PC-3 (cell line): ENCODE measurements around the gene ABLIM3. TPM values are rescaled to one million over a fixed set of nuclear protein-coding genes. Genes with fewer than 3 reads are reported as not detected.
A peak's percentile ranks its signal among the peaks of the same experiment; 100 is the strongest.

Source experiments
- ATAC-seq: fragments of 200-7000 bp; cut with Tn5 transposase; 2 replicates; pipeline ENCODE4 v1.9.1; 2020; ENCODE audit warnings: mild to moderate bottlenecking, moderate library complexity
- BruUV-seq: library from RNA; stranded (reverse); fragments of 400-500 nt; replicated peaks from 2 replicates; lab custom pipeline; 2021; lab: Mats Ljungman, UMichigan
- CTCF ChIA-PET: fragments of 300-600 bp; sonication (Branson Sonifier 250); formaldehyde crosslinking; loops from one replicate; lab custom pipeline; 2022; ENCODE audit warnings: antibody characterized with exemption; lab: Charles Lee
- POLR2A ChIA-PET: fragments of 300-600 bp; sonication (Branson Sonifier 250); formaldehyde crosslinking; loops from one replicate; lab custom pipeline; 2022; ENCODE audit warnings: antibody characterized with exemption; ENCODE audit not compliant: unreplicated experiment; lab: Charles Lee
- DNase-seq: peaks from one replicate; pipeline ENCODE4 v3.0.0-alpha.2; 2015
- H2AFZ ChIP-seq: fragments of 300-600 bp; sonication (generic); 2 replicates; pipeline ENCODE4 v1.6.0; 2016; ENCODE audit warnings: antibody characterized with exemption, low read length
- H3F3A ChIP-seq: fragments of 300-600 bp; sonication (generic); one replicate; pipeline ENCODE4 v1.6.0; 2017; ENCODE audit warnings: antibody characterized with exemption, low read length, control low read depth, mild to moderate bottlenecking; ENCODE audit not compliant: unreplicated experiment
- H3K27ac ChIP-seq: fragments of 300-600 bp; sonication (generic); 2 replicates; pipeline ENCODE4 v1.5.1; 2016; ENCODE audit warnings: mild to moderate bottlenecking, low read length
- H3K27me3 ChIP-seq: fragments of 300-600 bp; sonication (generic); 2 replicates; pipeline ENCODE4 v1.6.1; 2016; ENCODE audit warnings: low read length, mixed read lengths
- H3K36me3 ChIP-seq: fragments of 300-600 bp; sonication (generic); 2 replicates; pipeline ENCODE4 v1.6.1; 2016; ENCODE audit warnings: low read depth, mixed run types, low read length, mixed read lengths
- H3K4me1 ChIP-seq: fragments of 300-600 bp; sonication (generic); 2 replicates; pipeline ENCODE4 v1.5.1; 2016; ENCODE audit warnings: low read length; ENCODE audit not compliant: insufficient read depth
- H3K4me2 ChIP-seq: fragments of 300-600 bp; sonication (generic); 2 replicates; pipeline ENCODE4 v1.6.0; 2016; ENCODE audit warnings: low read length
- H3K4me3 ChIP-seq: fragments of 300-600 bp; sonication (generic); 2 replicates; pipeline ENCODE4 v1.5.1; 2016; ENCODE audit warnings: mild to moderate bottlenecking, low read length, mixed read lengths
- H3K79me2 ChIP-seq: fragments of 300-600 bp; sonication (generic); 2 replicates; pipeline ENCODE4 v1.6.1; 2017; ENCODE audit warnings: low read length, mixed read lengths
- H3K9ac ChIP-seq: fragments of 300-600 bp; sonication (generic); 2 replicates; pipeline ENCODE4 v1.6.0; 2016; ENCODE audit warnings: mild to moderate bottlenecking, low read length
- H3K9me2 ChIP-seq: fragments of 300-600 bp; sonication (generic); replicated peaks from 2 replicates; pipeline ENCODE4 v1.6.1; 2016; ENCODE audit warnings: mixed run types, low read length, mixed read lengths
- H3K9me3 ChIP-seq: fragments of 300-600 bp; sonication (generic); 2 replicates; pipeline ENCODE4 v1.6.1; 2016; ENCODE audit warnings: low read length, mixed read lengths
- H4K20me1 ChIP-seq: fragments of 300-600 bp; sonication (generic); 2 replicates; pipeline ENCODE4 v1.6.1; 2016; ENCODE audit warnings: low read length, mixed read lengths
- EZH2 ChIP-seq: fragments of 300-600 bp; sonication (generic); IDR thresholded peaks from one replicate; pipeline ENCODE4 v1.6.1; 2017; ENCODE audit warnings: antibody characterized with exemption, mild to moderate bottlenecking, low read length; ENCODE audit not compliant: unreplicated experiment
- EZH2phosphoT487 ChIP-seq: fragments of 300-600 bp; sonication (generic); IDR thresholded peaks from 2 replicates; pipeline ENCODE4 v1.6.1; 2018; ENCODE audit warnings: mild to moderate bottlenecking, antibody characterized with exemption, low read length, borderline replicate concordance
- intact Hi-C: fragments of 100-400 bp; cut with micrococcal nuclease; formaldehyde crosslinking; loops from 2 replicates; pipeline ENCODE4 v1.9.0; 2023
- total RNA-seq: library from RNA; depleted of rRNA; stranded (reverse); fragments of >200 nt; gene quantifications from 2 replicates; pipeline ENCODE4 v1.2.3, GENCODE V29; 2014
- TF ChIP-seq, protein P1 (sequence below): fragments of 300-600 bp; sonication (generic); conservative IDR thresholded peaks from 2 replicates; pipeline ENCODE4 v1.5.1; 2017; ENCODE audit warnings: antibody characterized with exemption, low read depth, mild to moderate bottlenecking, low read length

ABLIM3 gene
- total RNA-seq, 1 experiment from 2014 or later = 43.6 TPM

DNA sequence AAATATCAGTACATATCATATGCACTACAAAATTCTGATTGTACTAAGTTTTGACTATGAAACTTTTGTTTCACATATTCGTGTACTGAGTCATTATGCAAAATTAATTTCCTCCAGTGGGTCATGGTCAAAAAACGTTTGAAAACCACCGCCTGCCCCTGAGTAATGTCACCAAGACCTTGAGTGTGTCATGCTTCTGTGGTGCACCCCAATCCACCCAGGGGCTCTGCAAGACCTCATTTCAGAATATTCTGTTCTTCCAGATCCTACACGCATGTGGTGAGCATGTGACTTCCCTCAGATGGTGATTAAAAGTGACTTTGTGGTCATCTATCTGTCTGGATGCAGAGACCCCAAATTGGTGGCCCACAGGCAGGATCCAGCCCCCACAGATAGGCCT lies 31.0 kb downstream of the ABLIM3 start:
- DNase-seq (peak; percentile 97), ATAC-seq (peak; percentile 41)
- H3K27ac ChIP-seq = peak overlapping the region; percentile 86
- intact Hi-C loops = no loop called here
- POLR2A ChIA-PET = no interaction called here
- no TSS peak for BruUV-seq
- H3K79me2 ChIP-seq = peaks cover 16% of the 10 kb centered on the region
- H3K4me2 ChIP-seq = peak overlapping the region; percentile 28
- CTCF ChIA-PET = no interaction called here
- no peaks in the 10 kb centered on the region for H3K27me3 ChIP-seq
- H3K4me1 ChIP-seq = peaks cover 47% of the 10 kb centered on the region
- H4K20me1 ChIP-seq = no peaks in the 10 kb centered on the region
- no peak overlapping the region for H2AFZ ChIP-seq
- H3K9me3 ChIP-seq = no peaks in the 10 kb centered on the region
- TF ChIP-seq EZH2phosphoT487 (no peak), EZH2 (no peak)
- TF ChIP-seq, protein P1, sequence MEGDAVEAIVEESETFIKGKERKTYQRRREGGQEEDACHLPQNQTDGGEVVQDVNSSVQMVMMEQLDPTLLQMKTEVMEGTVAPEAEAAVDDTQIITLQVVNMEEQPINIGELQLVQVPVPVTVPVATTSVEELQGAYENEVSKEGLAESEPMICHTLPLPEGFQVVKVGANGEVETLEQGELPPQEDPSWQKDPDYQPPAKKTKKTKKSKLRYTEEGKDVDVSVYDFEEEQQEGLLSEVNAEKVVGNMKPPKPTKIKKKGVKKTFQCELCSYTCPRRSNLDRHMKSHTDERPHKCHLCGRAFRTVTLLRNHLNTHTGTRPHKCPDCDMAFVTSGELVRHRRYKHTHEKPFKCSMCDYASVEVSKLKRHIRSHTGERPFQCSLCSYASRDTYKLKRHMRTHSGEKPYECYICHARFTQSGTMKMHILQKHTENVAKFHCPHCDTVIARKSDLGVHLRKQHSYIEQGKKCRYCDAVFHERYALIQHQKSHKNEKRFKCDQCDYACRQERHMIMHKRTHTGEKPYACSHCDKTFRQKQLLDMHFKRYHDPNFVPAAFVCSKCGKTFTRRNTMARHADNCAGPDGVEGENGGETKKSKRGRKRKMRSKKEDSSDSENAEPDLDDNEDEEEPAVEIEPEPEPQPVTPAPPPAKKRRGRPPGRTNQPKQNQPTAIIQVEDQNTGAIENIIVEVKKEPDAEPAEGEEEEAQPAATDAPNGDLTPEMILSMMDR = no peak
- no peaks in the 10 kb centered on the region for H3K36me3 ChIP-seq
- no peaks in the 10 kb centered on the region for H3K9me2 ChIP-seq
- H3F3A ChIP-seq = no peaks in the 10 kb centered on the region
- no peak overlapping the region for H3K4me3 ChIP-seq
- H3K9ac ChIP-seq = peak overlapping the region; percentile 67

DNA sequence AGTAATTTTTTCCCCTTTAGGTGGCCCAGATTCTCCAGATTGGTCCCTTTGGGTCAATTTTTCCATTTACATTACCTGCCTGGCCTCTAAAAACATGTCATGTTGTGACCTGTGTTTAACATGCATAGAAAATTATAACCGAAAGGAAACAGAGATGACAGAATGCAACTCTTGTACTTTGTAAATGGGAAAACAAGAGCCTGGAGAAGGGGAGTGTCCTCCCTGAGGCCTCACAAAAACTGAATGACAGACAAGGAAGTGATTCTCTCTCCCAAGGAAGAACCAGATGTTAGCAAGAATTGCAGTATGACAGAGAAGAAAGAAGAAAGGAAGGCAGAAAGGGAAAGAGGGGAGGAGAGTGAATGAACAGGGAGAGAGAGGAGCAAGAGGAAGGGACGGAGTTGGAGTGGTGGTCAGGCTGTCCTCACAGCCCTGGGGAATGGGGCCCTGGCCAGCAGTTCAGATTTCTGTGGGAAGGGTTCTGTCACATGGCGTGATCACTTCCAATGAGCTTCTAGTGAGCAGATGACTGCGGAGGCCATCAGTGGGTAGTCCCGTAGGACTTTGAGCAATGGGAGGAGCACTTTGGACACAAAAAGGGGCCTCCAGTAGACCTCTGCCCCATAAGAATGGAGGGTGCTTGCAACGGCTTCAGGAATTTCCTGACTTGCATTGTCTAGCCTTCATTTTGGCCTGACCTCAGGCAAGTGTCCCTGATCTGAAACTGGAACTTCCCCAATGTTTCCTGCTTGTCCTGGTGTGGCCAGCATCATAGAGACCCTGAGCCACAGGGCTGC lies 31.6 kb downstream of the ABLIM3 start:
- Histone ChIP-seq H4K20me1 (no peaks in the 10 kb centered on the region), H3K9me2 (no peaks in the 10 kb centered on the region), H3F3A (no peaks in the 10 kb centered on the region), H3K9ac (peak overlapping the region; percentile 67), H3K27me3 (no peaks in the 10 kb centered on the region), H3K79me2 (peaks cover 12% of the 10 kb centered on the region), H3K9me3 (no peaks in the 10 kb centered on the region), H3K4me2 (peak overlapping the region; percentile 28), H3K27ac (peak overlapping the region; percentile 86), H3K36me3 (no peaks in the 10 kb centered on the region), H3K4me1 (peaks cover 47% of the 10 kb centered on the region), H2AFZ (no peak overlapping the region), H3K4me3 (no peak overlapping the region)
- ATAC-seq (no peak), DNase-seq (peak; percentile 50)
- TF ChIP-seq EZH2phosphoT487 = no peak
- TF ChIP-seq EZH2 = no peak
- TF ChIP-seq, protein P1 = no peak
- no TSS peak for BruUV-seq
- intact Hi-C loops = no loop called here
- POLR2A ChIA-PET = no interaction called here
- CTCF ChIA-PET = no interaction called here

DNA sequence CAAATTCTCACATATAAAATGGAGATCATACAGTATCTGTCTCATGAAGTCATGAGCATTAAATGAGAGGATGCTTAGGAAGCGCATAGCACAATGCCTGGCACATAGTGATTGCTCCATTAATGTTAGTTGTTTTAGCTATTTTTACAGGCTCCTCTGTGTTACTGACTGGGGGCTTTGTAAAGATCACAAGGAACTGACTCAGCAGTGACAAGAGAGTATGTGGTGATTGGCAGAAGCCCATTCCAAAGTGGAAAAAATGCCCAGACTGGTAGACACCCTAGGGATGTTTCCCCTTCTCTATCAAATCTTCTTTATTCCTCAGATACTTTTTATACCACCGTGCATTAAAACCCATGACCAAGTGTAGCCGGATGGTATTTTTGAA lies 33.5 kb downstream of the ABLIM3 start:
- intact Hi-C loops = loop anchor here (1.0 kb wide), 5 partner anchors 12 to 54 kb away; partner anchors contain the start of gene ABLIM3
- no peak overlapping the region for H2AFZ ChIP-seq

More for the DNA sequence above, 33.5 kb downstream of the ABLIM3 start:
- Histone ChIP-seq H3K36me3 (no peaks in the 10 kb centered on the region), H3K27ac (peak overlapping the region; percentile 86), H3F3A (no peaks in the 10 kb centered on the region), H3K27me3 (no peaks in the 10 kb centered on the region), H3K4me2 (peak overlapping the region; percentile 63), H3K4me3 (peak overlapping the region; percentile 6; the same call in 1 of the 2 replicates), H3K9ac (peak overlapping the region; percentile 67), H3K9me2 (no peaks in the 10 kb centered on the region), H4K20me1 (no peaks in the 10 kb centered on the region), H3K79me2 (peaks cover 12% of the 10 kb centered on the region), H3K4me1 (peaks cover 47% of the 10 kb centered on the region), H3K9me3 (no peaks in the 10 kb centered on the region)
- ATAC-seq (peak; percentile 28), DNase-seq (peak; percentile 68)
- POLR2A ChIA-PET = interaction anchor here (0.6 kb wide), 1 partner anchor 60 kb away, joined by 4 read pairs; no protein-coding TSS in a partner anchor
- no TSS peak for BruUV-seq
- CTCF ChIA-PET = interaction anchor here (1.3 kb wide), 1 partner anchor 33 kb away, joined by 4 read pairs; the partner anchor contains the start of gene ABLIM3
- TF ChIP-seq, protein P1 = no peak
- no peak for TF ChIP-seq EZH2
